ENCODE data around the gene RDH12. TPM values are rescaled to one million over a fixed set of nuclear protein-coding genes. Genes with fewer than 3 reads are reported as not detected.

The RDH12 gene
- total RNA-seq, 1 experiment from 2014 or later = not detected

DNA sequence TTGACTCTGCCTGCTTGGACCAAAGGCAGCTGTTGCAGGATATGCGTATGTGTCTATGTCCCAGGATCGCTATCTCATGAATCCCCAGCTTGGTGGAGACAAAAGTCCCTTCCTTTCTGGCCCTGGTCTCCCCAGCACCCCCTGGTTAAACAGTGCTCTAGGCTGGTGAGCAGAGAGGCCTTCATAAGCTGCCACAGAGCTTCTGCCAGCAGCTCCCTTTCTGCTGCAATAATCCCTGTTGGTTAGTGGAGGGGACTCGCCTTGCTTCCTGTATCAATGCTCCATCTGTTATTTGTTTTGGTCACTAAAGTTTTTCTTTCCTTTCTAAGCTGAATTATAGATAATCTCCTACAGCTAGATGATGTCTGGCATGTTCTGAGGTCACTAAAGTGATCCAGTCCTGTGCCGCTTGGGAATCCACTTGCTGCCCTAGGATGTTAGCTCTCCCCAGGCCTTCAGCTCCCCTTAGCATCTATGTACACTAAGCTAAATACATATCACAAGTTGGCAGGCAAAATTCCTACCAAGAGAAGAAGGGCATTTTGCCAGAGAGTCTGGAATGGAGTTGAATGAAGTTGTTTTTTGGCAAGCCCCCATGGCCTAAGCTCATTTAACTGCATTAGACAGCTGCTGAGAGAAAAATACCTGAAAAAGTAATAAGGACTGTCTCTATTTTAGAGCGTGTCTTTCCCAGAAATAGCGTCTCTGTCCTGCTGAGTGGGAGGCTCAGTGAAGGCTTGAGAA is 47.8 kb downstream of the RDH12 start:
- Histone ChIP-seq H3K27ac (ENCODE audit: low read length) (no peak overlapping the region), H3K4me1 (ENCODE audit: control insufficient read depth, insufficient read depth, low read length) (no peaks in the 10 kb centered on the region), H3K27me3 (ENCODE audit: control insufficient read depth, insufficient read depth, low read length) (no peaks in the 10 kb centered on the region), H3K4me3 (ENCODE audit: low read depth in 2 of 2, low read length in 2 of 2) (no peak overlapping the region), H3K36me3 (ENCODE audit: control insufficient read depth, insufficient read depth, low read length) (peaks cover 2% of the 10 kb centered on the region), H3K9me3 (ENCODE audit: control insufficient read depth, insufficient read depth, low read depth, low read length) (no peaks in the 10 kb centered on the region)
- in situ Hi-C loops (cut with HindIII; ENCODE audit: low pct_unique_long_range_greater_than_20kb, low sequenced_read_pairs) = no loop called here
- POLR2A ChIA-PET = no interaction called here
- no TSS peak for BruUV-seq (replicated peaks)
- no peak for DNase-seq (ENCODE audit: low read depth, low spot score)
- no peak for ATAC-seq
- CTCF ChIA-PET = no interaction called here
- TF ChIP-seq, protein P1, sequence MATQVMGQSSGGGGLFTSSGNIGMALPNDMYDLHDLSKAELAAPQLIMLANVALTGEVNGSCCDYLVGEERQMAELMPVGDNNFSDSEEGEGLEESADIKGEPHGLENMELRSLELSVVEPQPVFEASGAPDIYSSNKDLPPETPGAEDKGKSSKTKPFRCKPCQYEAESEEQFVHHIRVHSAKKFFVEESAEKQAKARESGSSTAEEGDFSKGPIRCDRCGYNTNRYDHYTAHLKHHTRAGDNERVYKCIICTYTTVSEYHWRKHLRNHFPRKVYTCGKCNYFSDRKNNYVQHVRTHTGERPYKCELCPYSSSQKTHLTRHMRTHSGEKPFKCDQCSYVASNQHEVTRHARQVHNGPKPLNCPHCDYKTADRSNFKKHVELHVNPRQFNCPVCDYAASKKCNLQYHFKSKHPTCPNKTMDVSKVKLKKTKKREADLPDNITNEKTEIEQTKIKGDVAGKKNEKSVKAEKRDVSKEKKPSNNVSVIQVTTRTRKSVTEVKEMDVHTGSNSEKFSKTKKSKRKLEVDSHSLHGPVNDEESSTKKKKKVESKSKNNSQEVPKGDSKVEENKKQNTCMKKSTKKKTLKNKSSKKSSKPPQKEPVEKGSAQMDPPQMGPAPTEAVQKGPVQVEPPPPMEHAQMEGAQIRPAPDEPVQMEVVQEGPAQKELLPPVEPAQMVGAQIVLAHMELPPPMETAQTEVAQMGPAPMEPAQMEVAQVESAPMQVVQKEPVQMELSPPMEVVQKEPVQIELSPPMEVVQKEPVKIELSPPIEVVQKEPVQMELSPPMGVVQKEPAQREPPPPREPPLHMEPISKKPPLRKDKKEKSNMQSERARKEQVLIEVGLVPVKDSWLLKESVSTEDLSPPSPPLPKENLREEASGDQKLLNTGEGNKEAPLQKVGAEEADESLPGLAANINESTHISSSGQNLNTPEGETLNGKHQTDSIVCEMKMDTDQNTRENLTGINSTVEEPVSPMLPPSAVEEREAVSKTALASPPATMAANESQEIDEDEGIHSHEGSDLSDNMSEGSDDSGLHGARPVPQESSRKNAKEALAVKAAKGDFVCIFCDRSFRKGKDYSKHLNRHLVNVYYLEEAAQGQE (IDR thresholded peaks at IDR 0.05; ENCODE audit: insufficient read depth in 1 of 2, low read depth in 2 of 2, low read length in 1 of 2) = no peak
- TF ChIP-seq SIN3A (IDR thresholded peaks at IDR 0.05; ENCODE audit: borderline replicate concordance, insufficient read depth, low read depth, low read length) (no peak), POLR2AphosphoS5 (IDR thresholded peaks at IDR 0.05; ENCODE audit: low read depth, low read length) (no peak), TCF7L2 (IDR thresholded peaks at IDR 0.05; ENCODE audit: low read depth, low read length) (no peak)
- TF ChIP-seq, protein P2, sequence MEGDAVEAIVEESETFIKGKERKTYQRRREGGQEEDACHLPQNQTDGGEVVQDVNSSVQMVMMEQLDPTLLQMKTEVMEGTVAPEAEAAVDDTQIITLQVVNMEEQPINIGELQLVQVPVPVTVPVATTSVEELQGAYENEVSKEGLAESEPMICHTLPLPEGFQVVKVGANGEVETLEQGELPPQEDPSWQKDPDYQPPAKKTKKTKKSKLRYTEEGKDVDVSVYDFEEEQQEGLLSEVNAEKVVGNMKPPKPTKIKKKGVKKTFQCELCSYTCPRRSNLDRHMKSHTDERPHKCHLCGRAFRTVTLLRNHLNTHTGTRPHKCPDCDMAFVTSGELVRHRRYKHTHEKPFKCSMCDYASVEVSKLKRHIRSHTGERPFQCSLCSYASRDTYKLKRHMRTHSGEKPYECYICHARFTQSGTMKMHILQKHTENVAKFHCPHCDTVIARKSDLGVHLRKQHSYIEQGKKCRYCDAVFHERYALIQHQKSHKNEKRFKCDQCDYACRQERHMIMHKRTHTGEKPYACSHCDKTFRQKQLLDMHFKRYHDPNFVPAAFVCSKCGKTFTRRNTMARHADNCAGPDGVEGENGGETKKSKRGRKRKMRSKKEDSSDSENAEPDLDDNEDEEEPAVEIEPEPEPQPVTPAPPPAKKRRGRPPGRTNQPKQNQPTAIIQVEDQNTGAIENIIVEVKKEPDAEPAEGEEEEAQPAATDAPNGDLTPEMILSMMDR (IDR thresholded peaks at IDR 0.05) = no peak
- intact Hi-C loops (cut with micrococcal nuclease; ENCODE audit: unreplicated experiment) = no loop called here

DNA sequence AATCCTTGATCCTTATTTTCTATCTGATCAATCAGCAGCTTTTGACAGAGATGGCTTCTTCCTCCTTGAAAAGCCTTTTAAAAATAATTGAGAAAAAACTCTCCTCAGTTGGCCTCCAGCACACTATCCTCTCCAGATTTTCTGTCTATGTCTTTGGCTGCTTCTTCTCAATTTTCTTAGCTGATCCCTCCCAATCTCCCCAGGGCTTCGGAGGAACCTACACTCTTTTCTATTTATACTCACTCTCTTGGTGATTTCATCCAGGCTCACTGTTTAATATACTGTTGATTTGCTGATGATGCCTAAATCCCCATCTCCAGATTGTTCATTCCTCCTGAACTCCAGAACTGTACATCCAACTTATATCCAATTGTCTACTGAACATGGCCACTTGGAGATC is 54.8 kb downstream of the RDH12 start:
- TF ChIP-seq, protein P2 (IDR thresholded peaks at IDR 0.05) = no peak
- TF ChIP-seq, protein P1 (IDR thresholded peaks at IDR 0.05; ENCODE audit: insufficient read depth in 1 of 2, low read depth in 2 of 2, low read length in 1 of 2) = no peak
- TF ChIP-seq POLR2AphosphoS5 (IDR thresholded peaks at IDR 0.05; ENCODE audit: low read depth, low read length) = no peak
- TF ChIP-seq TCF7L2 (IDR thresholded peaks at IDR 0.05; ENCODE audit: low read depth, low read length) = no peak
- TF ChIP-seq SIN3A (IDR thresholded peaks at IDR 0.05; ENCODE audit: borderline replicate concordance, insufficient read depth, low read depth, low read length) = no peak
- no peaks in the 10 kb centered on the region for H3K27me3 ChIP-seq (ENCODE audit: control insufficient read depth, insufficient read depth, low read length)
- no peaks in the 10 kb centered on the region for H3K9me3 ChIP-seq (ENCODE audit: control insufficient read depth, insufficient read depth, low read depth, low read length)
- no peak for DNase-seq (ENCODE audit: low read depth, low spot score)
- CTCF ChIA-PET = no interaction called here
- H3K4me3 ChIP-seq (ENCODE audit: low read depth in 2 of 2, low read length in 2 of 2) = no peak overlapping the region
- no peak for ATAC-seq
- H3K36me3 ChIP-seq (ENCODE audit: control insufficient read depth, insufficient read depth, low read length) = peaks cover 2% of the 10 kb centered on the region
- in situ Hi-C loops (cut with HindIII; ENCODE audit: low pct_unique_long_range_greater_than_20kb, low sequenced_read_pairs) = no loop called here
- no peak overlapping the region for H3K27ac ChIP-seq (ENCODE audit: low read length)
- intact Hi-C loops (cut with micrococcal nuclease; ENCODE audit: unreplicated experiment) = no loop called here
- POLR2A ChIA-PET = no interaction called here
- BruUV-seq (replicated peaks) = no TSS peak
- H3K4me1 ChIP-seq (ENCODE audit: control insufficient read depth, insufficient read depth, low read length) = no peaks in the 10 kb centered on the region
